HG03039 (cell line): Measurements from ENCODE around the gene RAD23A.
"Not testable (repeated sequence)": the region's sequence is repeated elsewhere in the genome, so short reads cannot be mapped to it uniquely, and the experiment has no call there.

Experiments
- ATAC-seq: cut with Tn5 transposase; IDR thresholded peaks from one replicate; pipeline ENCODE4 v1.9.1; 2021; ENCODE audit warnings: mild to moderate bottlenecking, moderate library complexity; ENCODE audit not compliant: unreplicated experiment

Gene RAD23A

DNA sequence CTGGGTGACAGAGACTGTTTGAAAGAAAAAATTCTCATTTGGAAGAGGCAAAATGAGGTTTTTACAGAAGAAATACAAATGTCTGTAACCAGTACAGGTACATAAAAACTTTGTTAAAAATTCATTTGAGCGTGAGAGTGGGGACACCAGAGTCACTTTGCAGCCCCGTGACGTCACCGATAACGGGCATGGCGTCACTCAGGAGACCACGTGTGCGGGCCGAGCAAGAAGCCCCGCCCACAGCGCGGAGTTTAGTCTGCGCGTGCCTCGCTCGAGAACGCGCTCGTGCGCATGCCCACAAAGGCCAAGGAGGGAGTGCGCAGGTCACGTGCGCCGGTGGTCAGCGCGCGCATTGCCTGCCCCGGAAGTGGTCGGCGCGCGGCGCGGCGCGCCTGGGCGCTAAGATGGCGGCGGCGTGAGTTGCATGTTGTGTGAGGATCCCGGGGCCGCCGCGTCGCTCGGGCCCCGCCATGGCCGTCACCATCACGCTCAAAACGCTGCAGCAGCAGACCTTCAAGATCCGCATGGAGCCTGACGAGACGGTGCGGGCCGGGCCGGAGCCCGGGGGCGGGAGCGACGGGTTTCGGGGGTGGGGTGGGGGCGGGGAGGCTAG is at the start of gene RAD23A:
Gene RAD23A, plus strand, starts transcription at position 384 of the 613 bp plus-strand sequence. Its CDS starts 87 bp downstream, at position 471.
- peak; percentile 73 for ATAC-seq

DNA sequence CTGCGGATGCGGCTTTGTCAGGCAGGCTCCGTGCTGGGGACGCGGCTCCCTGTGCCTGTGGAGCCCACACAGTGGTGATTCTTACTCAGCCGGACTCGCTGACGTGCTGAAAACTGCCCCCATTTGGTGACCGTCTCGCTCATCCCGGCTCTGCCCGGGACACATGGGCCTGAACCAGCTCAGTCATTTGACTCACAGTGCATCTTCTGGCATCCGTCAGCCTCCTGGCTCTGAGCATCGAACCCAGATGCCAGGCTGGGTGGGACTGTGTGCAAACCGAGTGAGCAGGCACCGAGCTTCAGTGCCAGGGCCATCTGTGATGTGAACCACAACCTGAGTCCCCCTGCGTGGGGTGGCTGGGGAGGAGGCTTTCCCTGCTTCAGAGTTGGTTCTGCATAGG is 49.2 kb upstream of the RAD23A start:
- no peak for ATAC-seq

DNA sequence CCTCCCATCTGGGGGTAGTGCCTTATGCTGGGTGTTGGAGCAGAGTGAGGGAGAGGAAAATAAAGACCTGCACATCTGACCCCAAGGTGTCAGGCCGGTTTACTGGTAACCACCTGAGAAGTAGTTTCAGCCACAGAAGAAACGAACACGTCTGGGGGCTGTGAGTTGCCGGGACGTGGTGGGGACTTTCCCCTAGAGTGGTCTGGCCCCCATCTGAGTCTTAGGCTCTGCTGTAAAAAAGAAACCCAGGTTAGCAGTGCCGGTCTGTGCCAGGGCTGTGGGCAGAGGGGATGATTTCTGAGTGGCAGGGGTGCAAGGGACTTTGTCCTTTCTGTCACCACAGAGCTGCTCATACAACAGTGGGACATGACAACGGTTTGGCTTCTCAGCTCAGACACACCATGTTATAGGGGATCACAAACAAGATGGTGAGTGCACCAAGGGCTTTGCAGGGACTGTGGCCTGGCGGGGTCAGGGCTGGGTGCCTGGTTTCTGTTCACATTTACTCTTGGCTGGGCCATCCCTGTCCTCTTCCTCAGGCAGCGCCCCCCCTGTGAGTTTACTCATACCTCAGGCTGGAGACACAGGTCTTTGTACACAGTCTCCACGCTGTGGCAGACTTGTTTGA is 45.7 kb upstream of the RAD23A start:
- ATAC-seq, result peak; percentile 71

DNA sequence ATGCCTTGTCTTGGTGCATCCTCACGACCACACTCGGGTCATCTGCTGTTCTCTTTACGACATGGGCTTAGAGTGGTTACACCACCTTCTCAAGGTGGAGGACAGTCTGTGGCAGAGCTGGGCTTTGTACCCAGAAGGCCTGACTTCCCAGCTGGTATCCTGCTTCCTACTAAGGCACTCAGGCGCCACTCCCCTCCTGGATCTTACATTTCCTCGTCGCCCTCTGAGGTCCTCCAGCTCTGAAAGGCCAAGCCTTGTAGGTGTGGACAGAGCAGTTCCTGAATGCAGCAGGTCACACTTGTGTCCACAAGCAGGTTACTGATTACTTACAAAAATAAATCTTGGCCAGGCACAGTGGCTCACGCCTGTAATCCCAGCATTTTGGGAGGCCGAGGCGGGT is 38.5 kb upstream of the RAD23A start:
- no peak for ATAC-seq

DNA sequence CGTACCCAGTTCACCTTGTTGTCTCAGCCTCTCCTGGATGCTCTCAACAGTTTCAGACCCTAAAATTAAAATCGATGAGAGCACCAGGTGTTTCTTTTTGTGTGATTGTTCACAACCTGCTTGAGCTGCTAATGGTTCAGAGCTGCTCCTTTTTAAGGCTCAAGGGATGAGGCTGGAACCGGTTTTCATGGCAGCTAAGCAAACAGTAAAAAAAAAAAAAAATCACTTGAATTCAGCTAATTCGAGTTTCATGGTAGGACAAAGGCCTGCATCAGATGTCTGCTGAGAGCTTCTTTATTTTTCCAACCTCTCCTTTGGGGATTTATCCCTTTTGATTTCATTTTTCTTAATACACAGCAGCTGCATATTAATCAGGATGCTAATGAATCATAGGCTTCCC is 33.1 kb upstream of the RAD23A start:
- ATAC-seq, result no peak

DNA sequence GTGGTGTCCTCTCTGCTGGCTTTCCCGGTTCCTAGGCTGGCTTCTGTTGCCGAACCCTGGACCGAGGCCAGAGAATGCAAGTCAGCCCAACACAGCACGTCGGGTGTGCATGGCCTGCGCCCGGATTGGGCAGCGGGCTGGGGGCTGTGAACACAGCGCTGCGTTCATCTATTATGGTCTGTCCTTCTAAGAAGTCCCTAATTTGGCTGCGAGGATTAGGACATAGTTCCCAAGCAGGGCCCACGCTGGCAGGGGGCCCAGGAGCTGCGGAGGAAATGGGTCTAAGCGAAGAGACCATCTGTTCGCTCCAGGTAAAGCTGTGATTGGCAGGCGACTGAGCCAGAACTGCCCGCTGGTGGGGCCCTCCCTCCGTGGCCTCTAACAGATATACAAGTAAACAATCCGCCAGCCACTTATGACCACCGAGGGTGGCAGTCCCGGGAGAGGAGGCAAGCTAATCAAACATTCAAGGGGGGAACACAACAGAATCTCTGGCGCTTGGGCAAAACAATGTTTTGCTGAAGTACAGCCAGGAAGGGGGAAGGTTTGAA is 32.6 kb upstream of the RAD23A start:
- ATAC-seq, result no peak

DNA sequence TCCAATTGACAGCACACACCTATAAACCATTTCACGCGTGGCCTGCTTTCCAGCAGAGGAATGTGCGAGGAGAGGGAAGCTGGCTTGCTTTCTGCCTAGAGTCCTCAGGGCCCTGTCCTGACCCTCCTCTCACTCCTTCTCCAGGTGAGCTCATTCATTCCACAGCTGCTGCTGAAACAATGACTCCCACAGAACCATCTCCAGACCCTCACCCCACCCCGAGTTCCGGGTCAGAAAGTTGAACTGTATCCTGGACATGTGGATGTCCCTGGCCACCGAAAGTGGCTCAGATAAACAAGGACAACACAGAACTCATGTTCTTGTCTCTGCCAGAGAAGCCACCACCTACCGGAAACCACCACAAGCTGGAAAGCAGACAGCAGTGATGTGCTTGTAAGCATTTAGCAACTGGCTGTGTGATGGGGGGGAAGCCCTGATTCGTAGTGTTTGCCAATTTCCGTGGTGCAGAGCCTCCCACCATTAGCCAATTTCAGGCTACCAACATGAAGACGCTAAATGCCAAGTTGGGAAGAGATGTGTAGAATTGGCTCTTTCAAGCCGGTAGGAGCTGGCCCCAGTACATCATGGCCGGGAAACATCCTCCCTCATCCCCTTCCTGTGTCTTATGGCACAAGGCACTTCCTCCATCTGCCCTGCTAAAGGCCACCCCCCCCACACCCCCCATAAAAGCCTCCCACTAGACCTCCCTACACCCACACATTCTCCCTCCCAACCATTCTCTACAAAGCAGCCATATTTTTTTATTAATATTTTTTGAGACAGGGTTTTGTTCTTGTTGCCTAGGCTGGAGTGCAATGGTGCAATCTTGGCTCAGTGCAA is 31.6 kb upstream of the RAD23A start:
- no peak for ATAC-seq

DNA sequence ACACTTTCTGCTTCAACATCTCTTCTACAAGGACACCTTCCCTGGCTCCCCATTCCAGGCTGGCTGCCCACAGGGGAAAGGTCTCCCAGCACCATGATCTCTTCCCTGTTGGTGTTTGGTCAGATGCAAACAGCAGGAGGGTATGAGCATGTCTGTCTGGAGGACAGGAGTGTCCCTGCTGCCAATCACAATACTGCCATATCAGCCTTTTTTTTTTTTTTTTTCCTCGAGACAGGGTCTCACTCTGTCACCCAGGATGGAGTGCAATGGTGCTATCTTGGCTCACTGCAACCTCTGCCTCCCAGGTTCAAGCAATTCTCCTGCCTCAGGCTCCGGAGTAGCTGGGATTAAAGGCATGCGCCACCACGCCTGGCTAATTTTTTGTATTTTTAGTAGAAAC is 29.8 kb upstream of the RAD23A start:
- ATAC-seq, result not testable (repeated sequence)

DNA sequence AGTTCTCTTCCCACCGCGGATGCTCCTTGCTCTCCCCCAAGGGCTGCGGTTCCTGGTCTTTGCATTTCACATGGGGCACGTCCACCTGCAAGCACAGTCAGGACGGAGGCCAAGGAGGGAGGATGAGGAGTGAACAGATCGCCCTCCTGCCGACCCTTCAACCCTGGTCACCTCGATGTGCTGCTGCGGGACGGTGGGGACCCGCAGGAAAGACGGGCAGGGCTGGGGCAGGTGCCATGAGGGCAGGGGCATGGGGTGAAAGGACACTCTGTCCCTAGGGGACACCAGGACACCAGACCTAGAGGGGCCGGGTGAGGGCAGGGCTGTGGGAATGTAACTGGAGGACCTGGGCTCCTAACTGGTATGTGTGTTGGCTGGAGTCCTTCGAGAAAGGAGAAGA is 27.4 kb upstream of the RAD23A start:
- no peak for ATAC-seq

DNA sequence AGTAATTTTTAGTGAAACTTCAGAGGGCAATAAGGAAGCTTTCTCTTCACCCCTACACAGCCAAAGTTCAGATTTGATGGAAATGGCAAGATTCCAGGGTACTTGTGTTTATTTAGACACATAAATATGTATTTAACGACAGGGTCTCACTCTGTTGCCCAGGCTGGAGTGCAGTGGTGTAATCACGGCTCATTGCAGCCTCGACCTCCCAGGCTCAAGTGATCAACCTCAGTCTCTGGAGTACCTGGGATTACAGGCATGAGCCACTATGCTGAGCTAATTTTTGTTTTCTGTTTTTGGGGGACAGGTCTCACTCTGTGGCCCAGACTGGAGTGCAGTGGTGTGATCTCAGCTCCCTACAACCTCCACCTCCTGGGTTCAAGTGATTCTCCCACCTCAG is 24.6 kb upstream of the RAD23A start:
- ATAC-seq, result no peak

DNA sequence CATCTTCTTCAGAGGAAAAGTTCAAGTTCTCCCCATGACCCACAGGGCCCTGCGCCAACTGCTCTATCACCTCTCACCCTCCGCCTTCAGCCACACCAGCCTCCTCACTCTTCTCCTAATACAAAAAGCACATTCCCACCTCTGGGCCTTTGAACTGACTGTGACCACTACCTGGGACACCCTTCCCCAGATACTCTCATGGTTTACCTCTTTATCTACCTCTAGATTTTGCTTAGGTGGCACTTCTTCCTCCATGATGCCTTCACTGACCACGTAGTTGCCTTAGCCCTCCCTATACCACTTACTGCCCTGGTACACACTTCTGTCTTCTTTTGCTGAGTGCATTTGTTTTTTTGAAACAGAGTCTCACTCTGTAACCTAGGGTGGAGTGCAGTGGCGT is 22.7 kb upstream of the RAD23A start:
- no peak for ATAC-seq

DNA sequence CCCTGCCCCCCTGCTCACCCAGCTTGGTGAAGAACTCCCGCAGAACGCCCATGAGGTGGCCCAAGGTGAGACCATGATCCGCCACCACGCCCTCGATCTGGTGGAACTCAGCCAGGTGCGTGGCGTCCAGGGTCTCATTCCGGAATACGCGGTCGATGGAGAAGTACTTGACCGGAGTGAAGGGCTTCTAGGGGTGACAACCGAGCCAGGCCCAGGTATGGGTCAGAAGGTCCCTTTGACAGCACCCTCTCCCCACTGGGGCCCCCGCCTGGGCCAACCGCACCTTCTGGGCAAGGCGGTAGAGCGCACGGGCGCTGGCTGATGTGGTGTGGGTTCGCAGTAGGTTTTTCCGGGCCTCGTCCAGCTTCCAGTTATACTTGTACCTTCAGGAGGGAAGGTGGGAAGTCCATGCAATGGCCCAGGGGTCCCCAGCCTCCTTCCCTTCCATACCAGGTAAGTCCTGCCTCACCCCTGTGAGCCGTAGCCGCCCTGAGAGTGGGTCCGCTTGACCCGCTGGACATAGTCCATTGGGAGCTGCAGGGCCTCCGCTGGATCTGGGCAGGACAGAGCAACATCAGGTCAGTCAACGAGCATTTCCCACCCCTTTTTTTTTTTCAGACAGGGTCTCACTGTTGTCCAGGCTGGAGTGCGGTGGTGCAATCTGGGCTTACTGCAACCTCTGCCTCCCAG is 20.9 kb upstream of the RAD23A start:
- ATAC-seq, result no peak

DNA sequence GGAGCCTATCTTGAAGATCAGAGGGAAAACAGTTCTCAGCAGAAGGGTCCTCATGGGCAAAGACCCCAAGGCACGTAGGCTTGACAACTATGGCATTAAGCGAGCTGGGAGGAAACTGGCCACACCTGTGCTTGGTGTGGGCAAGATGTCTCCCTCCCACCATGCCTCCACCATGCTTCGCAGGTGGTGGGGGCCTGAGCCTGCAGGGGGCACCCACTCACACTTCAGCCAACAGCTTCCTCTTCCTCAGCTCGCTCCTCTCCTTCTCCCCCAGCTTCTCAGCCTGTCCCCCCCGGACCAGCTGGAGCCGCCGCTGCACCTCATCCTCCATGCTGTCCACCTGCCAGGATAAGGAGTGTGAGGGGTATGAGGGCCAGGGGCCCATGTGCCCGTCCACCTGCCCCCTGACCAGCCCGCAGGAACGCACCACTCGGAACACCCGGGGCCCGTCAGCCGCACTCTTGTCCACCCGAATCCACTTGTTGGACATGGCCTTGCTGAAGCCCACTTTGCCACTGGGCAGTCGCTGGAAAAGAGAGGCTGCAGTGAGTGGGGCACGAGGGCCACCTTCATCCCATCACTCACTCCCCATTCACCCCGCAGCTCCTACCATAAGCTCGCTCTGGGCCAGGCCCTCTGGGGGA is 15.5 kb upstream of the RAD23A start:
- no peak for ATAC-seq

DNA sequence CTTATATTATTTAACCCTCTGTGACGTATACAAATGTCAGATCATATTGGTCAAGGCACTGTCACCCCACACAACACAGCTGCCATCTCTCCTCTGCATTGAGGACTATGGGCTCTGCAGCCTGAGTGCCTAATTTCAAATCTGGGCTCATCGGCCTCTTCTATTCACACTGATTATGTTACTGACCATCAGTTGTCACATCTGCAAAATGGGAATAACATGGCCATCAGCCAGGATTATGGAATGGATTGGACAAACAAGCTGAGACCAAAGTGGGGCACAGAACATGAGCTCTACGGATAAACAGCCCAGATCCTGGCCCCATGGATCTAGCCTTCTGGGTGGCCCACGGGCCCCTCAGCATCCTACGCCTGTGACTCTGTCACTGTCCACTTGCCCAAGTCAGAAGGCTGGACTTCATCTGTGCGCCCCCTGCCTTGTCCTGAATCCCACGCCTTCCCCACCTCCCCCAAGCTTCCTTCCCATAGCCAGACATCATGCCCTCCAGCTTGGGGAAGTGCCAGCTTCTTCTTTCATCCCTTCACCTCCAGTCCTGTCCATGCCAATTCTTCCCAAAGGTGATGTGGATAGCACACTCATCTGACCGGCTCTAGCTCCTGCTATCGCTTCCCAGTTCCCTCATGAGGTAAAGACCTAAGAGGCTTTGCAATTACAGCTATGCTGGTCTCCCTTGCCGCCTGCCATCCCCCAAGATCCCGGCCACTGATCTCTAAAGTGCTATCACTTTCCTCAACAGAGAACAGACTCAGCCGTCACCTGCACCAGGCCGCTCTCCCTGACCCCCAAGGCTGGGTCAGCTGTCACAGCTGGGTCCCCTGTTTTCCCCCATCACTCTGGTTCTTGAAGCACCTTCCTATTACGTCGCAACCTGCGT is 13.0 kb upstream of the RAD23A start:
- ATAC-seq, result no peak

DNA sequence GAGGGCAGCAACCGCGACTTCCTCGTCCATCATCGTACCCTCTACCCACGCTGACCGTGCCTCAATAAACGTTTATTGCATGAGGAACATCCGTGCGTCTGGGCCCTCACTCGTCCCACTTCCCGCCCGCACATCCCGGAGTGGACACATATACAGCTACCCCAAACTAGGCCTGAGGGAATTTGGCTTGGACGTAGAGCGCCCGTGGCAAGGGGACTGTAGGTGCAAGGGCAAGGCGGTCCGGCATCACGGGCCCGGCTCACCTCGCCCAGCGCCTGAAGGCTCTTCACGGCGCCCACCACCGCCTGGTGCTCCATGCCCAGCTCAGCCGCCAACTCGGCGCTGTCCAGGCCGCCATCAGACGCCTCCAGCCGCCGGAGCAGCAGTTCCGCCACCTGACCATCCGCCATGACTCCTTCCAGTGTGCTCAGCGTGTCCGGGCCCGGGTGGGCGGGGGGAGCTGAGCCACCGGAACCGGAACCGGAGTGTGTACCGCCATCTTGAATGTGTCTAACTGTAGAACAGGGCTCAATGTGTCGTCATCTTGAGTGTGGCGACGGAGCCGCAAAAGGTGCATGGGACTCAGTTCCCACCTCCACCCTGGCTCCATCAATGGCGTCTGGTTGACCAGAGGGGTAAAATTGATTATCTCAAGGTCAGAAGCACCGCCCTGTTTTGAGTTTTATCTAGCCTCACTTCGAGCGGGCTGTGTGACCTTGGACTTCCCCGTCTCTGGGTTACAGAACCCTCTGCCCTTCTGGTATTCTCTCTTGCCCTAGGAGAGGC is 12.2 kb upstream of the RAD23A start, which contains the start of gene FARSA:
Gene FARSA, minus strand, starts transcription at position 425 of the 786 bp plus-strand sequence. Its CDS starts 15 bp downstream, at position 410.
- ATAC-seq, result peak; percentile 42

DNA sequence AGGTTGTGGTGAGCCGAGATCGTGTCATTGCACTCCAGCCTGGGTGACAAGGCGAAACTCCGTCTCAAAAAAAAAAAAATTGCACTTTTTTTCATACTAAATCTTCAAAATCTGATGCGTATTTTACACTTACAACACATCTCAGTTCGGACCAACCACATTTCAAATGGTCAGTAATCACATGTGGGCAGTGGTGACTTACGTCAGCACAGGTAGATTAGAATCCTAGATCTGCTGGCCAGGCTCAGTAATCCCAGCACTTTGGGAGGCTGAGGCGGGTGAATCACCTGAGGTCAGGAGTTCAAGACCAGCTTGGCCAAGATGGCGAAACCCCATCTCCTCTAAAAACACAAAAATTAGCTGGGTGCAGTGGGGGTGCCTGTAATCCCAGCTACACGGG is 10.6 kb upstream of the RAD23A start:
- no peak for ATAC-seq

DNA sequence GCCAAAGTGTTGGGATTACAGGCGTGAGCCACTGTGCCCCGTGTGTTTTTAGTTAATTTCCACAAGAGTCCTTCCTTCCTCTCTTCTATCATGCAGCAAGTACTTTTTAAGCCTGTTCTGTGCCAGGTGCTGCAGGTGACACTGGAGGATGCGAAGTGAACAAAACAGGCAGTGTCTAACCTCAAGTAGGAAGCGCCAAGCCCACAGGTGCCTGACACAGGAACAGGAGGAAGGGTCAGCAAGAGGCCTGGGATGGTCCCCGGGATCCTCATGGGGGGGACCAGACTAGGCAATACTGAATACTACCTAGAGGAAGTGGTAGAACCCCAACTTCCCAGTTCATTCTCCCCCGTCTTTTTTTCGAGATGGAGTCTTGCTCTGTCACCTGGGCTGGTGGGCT is 9.1 kb upstream of the RAD23A start:
- ATAC-seq, result no peak

DNA sequence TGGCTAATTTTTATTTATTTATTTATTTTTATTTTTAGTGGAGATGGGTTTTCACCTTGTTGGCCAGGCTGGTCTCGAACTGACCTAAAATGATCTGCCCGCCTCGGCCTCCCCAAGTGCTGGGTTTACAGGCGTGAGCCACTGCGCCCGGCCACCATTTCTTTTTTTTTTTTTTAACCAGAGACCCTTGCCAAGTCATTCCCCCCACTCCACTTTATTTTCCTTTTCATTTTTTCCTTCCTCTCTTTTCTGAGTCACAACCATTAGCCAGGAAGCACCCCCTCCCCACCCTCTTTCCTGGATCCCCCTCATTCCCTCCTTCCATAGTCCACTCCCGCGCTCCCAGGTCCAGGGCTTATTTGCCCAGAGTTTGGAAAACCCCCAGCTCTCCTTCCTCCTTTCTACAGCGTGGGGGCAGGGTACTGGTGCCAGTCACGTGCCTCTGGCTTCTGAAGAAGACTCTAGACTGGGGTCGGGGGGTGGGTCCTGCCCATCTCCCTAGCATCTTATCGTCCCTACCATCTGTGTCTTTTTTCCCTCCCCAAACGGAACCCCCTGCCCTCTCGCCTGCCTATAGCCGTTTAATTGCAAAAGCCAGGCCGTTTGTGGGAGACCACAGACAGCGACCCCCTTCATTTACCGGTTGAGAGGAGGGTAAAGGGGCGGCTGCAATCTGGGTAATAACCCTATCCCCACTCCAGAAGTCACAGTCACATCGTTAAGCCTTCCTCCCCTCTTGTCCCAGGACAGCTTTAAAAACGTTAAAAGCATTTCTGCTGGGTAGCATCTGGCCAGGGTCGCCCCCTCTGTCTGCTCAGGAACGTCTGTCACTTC is 8.4 kb upstream of the RAD23A start:
- no peak for ATAC-seq
